Peyer's patch (tissue), 4 donors: ENCODE results near the gene MMP24OS.

ENCODE experiments used
- CTCF ChIP-seq, 6 experiments: fragments of 450-650 bp in 4 of 6; fragments of 200-600 bp in 2 of 6; sonication (generic) in 1 of 6; IDR thresholded peaks; one replicate each; pipeline ENCODE4 v1.5.1; 2017 to 2019; ENCODE audit warnings: antibody characterized with exemption in 6 of 6, mild to moderate bottlenecking in 3 of 6, moderate library complexity in 1 of 6
- POLR2A ChIP-seq, 2 donors: fragments of 450-650 bp; IDR thresholded peaks; one replicate each; pipeline ENCODE4 v1.5.1; 2017; ENCODE audit warnings: antibody characterized with exemption in 2 of 2, mild to moderate bottlenecking in 2 of 2, moderate library complexity in 2 of 2

GRCh38 chr20:35246723-35247122, 31.2 kb downstream of the MMP24OS start:
- TF ChIP-seq CTCF (IDR thresholded peaks at IDR 0.05) (no peak), POLR2A (IDR thresholded peaks at IDR 0.05) (no peak)
